HG02970 (cell line): Measurements from ENCODE around the gene HLCS.

Experiments used
- ATAC-seq: cut with Tn5 transposase; IDR thresholded peaks from one replicate; pipeline ENCODE4 v1.9.1; 2021; ENCODE audit warnings: mild to moderate bottlenecking, moderate library complexity, moderate number of reproducible peaks; ENCODE audit not compliant: unreplicated experiment, low FRiP score

Gene HLCS

DNA sequence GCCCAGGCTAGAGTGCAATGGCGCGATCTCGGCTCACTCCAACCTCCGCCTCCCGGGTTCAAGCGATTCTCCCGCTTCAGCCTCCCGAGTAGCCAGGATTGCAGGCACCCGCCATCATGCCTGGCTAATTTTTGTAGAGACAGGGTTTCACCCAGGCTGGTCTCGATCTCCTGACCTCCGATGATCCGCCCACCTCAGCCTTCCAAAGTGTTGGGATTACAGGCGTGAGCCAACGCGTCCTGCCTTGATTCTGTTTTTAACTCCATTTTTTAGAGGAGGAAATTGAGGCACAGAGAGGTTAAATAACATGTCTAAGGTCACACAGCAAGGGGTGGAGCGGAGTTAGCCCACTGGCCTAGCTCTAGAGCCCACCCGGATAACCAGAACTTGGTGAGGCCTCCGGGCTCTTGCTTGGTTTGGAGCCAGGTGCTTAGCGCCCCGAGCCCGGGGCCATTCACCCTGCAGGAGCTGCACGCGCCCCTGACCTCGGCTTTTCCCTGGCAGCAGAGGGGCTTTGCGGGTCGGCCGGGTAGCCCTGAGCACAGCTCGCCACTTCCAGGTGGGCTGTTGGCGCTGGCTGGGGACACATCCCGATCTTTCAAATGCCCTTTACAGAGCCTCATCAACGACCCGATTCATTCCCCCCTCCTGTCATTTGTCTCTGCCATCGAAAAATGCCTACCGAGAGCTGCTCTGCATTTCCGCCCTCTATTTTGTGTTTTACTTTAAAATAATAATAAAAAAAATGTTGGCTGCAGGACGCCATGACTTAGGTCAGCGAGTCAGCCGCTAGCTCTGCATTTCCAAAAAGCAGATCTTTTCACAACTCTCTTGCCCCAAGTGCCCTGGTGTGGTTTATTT, 256.4 kb downstream of the HLCS start:
- ATAC-seq: no peak

GRCh38 chr21:36709030-36709867, 257.2 kb downstream of the HLCS start:
- no peak for ATAC-seq

- no peak for ATAC-seq
These were observed 258.0 kb downstream of the HLCS start for GRCh38 chr21:36708286-36709029.

- no peak for ATAC-seq
These were observed 258.6 kb downstream of the HLCS start for GRCh38 chr21:36707763-36708285.

DNA sequence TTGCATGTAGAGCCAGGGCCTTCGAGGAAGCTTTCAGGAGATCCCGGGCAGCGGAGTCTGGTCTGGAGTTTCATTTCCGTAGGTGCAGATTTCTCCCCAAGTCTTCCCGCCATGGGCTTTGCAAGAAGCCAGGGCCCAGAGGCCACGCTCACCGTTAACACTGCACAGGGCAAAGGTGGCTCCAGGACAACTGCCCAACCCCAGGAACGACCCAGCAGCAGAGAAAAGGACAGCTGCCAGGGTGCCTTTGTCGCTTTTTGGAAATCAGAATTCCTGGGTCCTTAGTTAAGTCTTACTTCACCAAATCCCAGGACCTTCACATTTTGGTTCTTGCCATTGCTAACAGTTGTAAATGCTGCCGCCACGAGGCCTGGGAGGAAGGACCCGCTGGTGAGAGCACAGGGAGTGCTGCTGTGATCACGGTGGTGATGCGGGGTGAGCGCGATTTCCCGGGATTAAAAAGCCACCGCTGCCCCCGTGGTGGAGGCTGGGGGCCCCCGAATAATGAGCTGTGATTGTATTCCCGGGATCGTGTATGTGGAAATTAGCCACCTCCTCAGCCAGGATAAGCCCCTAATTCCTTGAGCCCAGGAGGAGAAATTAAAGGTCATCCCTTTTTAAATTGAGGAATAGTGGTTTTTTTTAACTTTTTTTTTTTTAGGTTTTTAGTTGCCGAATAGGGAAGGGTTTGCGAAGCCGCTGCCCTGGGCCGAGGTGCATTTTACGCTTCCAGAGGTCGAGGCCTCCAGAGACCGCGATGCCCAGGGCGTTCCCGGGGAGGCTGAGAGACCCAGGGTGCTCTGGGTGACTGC, 259.3 kb downstream of the HLCS start:
- ATAC-seq: no peak

DNA sequence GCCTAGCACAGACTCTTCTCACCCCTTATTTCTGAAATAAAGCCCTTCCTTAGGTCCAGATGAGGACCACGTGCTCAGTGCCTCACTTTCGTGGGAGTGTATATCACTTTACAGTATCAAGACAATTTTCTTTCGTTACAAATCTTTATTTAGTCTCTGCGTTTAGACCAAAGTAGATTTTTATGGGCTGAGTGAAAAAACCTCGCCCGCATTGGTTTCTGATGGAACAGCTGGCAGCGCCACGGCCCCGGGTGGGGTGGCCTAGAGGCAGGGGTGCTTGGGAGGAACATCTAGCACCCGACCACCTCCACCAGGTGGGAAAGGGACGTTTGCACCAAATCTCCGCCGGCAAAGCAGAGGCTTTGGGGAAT, 260.0 kb downstream of the HLCS start:
- no peak for ATAC-seq

GRCh38 chr21:36705679-36706481, 260.6 kb downstream of the HLCS start:
- no peak for ATAC-seq

- ATAC-seq: no peak
These were observed 261.4 kb downstream of the HLCS start for GRCh38 chr21:36704958-36705678.

GRCh38 chr21:36704281-36704957, 262.1 kb downstream of the HLCS start:
- ATAC-seq: no peak

GRCh38 chr21:36703626-36704280, 262.7 kb downstream of the HLCS start:
- no peak for ATAC-seq

- ATAC-seq: no peak
These were observed 263.3 kb downstream of the HLCS start for GRCh38 chr21:36703123-36703522.

DNA sequence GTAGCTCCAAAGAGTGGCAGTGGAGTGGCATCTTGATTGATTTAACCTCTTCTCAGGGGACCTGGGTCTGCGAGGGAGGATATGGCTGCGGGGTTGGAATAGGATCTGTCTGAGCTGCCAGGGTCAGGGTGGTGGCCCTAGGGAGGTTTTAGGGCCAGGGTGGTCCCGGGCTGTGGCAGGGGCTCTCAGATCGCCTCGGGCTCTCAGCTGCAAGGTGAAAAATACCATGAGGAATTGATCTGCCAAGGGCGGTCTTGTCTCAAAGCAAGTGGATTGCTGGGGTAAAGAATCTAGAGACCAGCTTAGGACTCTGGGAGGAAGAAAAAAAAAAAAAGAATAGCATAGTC, 263.9 kb downstream of the HLCS start:
- no peak for ATAC-seq

- ATAC-seq: no peak
These were observed 264.5 kb downstream of the HLCS start for GRCh38 chr21:36701756-36702621.

GRCh38 chr21:36700971-36701755, 265.3 kb downstream of the HLCS start:
- no peak for ATAC-seq
